HG03432 (cell line): Measurements from ENCODE around the gene FAM181B.

Experiments used
- ATAC-seq: cut with Tn5 transposase; IDR thresholded peaks from one replicate; pipeline ENCODE4 v1.9.1; 2021; ENCODE audit warnings: mild to moderate bottlenecking, moderate library complexity; ENCODE audit not compliant: unreplicated experiment

The FAM181B gene

DNA sequence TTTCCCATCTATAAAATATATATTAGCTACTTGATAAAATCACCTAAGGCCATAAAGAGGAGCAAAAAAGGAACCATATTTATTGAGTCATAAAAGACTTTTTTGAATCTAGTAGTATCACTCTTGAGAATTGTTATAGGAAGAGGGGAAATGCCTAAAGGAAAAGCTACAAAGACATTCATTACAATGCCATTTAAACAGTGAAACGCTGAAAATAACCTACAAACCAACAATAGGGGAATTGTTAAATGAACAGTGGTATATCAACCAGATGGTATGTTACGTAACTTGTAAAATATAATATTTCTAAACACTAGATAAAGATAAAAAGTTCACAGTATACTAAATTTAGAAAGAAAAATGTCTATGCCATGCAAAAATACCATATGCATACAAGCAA, 47.5 kb downstream of the FAM181B start:
- ATAC-seq, result no peak

DNA sequence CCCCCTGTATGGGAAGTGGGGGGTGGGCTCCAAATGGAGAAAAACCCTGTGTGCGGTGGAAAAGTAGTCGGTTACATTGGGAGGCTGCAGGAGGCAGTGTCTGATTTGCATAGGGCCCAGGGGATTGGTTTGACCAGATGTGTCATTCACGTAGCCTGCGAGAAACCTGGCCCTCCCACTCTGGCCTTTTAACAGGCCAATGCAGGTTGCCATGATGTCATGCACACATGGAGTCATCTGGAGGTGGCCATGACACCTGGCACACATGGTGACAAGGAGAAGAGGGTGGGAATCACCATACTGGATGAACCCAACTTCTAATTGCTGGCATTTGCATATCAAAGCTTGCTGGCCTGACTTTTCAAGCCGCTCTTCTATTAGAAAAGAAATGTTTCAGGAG, 50.6 kb downstream of the FAM181B start:
- no peak for ATAC-seq

DNA sequence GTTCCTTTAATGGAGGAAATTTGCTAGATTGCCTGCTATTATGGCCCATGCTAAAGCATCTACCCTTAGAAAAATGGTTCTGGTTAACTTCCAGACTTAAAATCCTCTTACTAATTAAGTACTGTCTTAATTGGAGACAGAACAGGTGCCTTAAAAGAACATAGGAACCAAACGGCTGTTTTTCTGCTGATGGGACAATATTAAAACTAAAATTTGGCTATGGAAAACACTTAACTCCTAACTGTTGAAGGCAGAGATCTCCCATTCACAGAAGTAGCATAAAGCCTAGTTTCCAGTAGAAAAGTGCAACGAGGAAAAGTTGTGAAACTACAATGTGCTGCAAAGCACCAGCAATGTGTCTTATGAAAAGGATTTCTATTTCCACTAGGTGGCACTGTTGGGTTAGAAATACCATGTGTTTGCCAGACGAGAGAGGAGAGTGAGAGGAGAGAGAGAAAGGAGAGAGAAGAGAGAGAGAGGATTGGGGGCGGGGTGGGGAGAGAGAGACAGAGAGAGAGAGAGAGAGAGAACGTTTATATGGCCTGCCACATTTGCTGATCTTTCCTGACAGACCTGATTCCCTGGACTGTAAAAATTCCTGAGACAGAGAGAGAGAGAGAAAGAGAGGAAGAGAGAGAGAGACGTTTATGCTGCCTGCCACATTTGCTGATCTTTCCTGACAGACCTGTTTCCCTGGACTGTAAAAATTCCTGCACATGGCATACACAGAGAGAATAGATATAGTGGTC, 51.5 kb downstream of the FAM181B start:
- peak; percentile 90 for ATAC-seq

DNA sequence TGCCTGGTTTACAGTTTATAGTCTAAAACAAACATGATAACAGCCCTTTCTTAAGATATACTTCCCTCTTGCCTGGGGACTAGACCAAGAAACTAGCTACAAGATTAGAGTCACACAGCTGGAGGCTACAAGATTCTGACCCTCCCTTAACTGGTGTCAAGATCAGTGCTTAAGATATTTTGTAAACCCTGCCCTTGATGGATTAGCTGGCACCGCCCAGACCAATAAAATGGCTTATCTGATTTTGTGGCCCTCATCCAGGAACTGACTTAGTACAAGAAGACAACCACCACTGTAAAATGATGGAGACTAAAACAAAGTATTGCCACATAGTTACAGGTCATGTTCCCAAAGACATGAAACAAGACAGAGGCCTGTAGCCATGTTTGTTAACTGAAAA, 53.4 kb downstream of the FAM181B start:
- no peak for ATAC-seq
